HCT116 (cell line): ENCODE data around the gene CENPF.

Experiments
- EGR1 ChIP-seq: IDR thresholded peaks from 2 replicates; pipeline ENCODE4 v1.6.1; 2012; ENCODE audit warnings: low read depth
- EZH2 ChIP-seq: fragments of 200-600 bp; sonication (generic); IDR thresholded peaks from 2 replicates; pipeline ENCODE4 v1.6.1; 2017; ENCODE audit warnings: antibody characterized with exemption, mixed run types
- JUND ChIP-seq: IDR thresholded peaks from 2 replicates; pipeline ENCODE4 v1.6.1; 2012
- POLR2A ChIP-seq: IDR thresholded peaks from 2 replicates; pipeline ENCODE4 v1.7.0; 2011; ENCODE audit warnings: borderline replicate concordance; ENCODE audit not compliant: insufficient read depth, insufficient read length; ENCODE audit errors: extremely low read depth
- SIN3A ChIP-seq: IDR thresholded peaks from 2 replicates; pipeline ENCODE4 v1.6.1; 2012; ENCODE audit warnings: low read depth
- SP1 ChIP-seq: IDR thresholded peaks from 2 replicates; pipeline ENCODE4 v1.6.1; 2012; ENCODE audit warnings: low read depth
- YY1 ChIP-seq: IDR thresholded peaks from 2 replicates; pipeline ENCODE4 v1.6.1; 2011; ENCODE audit warnings: low read length, low read depth, moderate library complexity, mild to moderate bottlenecking; ENCODE audit not compliant: insufficient replicate concordance; ENCODE audit errors: extremely low read depth
- ZFX ChIP-seq: fragments of 450-650 bp; IDR thresholded peaks from 2 replicates; pipeline ENCODE4 v1.6.1; 2017
- ZNF274 ChIP-seq: fragments of 200-500 bp; sonication (Bioruptor generic); IDR thresholded peaks from 2 replicates; pipeline ENCODE4 v1.6.1; 2014; ENCODE audit warnings: mild to moderate bottlenecking, low read depth, low read length, inconsistent platforms
- TF ChIP-seq, protein P1 (sequence below), 3 experiments: fragments of 200-600 bp in 1 of 3; sonication (generic) in 1 of 3; IDR thresholded peaks in 2 of 3; conservative IDR thresholded peaks in 1 of 3; 2 replicates each; pipeline ENCODE4 v1.5.1; 2012 to 2017; ENCODE audit warnings: low read depth in 2 of 3, low read length in 2 of 3, antibody characterized with exemption in 1 of 3, borderline replicate concordance in 1 of 3, control low read depth in 1 of 3, mild to moderate bottlenecking in 1 of 3, mixed read lengths in 1 of 3, mixed run types in 1 of 3, moderate library complexity in 1 of 3; ENCODE audit not compliant: insufficient read depth in 1 of 3
- TF ChIP-seq, protein P2 (sequence below): IDR thresholded peaks from 2 replicates; pipeline ENCODE4 v1.6.1; 2012

DNA sequence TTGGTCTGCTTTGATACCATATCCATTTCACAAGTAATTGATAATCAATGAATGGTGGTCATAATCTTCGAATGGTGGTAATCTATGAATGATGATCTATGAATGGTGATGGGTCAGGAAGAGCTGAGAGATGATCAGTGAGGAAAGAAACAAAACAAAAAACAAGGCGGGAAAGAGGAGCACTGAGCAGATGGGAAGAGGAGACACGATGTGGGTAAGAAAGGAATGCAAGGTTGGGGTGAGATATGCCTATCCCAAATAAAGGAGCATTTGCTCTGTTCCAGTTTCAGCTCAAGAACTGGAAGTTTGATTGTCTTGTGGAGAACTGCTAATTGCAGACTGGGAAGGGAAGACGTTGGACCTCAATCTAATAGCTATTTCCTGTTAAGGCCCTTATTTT, 73.8 kb downstream of the CENPF start:
- no peak for TF ChIP-seq ZFX
- TF ChIP-seq, protein P1, sequence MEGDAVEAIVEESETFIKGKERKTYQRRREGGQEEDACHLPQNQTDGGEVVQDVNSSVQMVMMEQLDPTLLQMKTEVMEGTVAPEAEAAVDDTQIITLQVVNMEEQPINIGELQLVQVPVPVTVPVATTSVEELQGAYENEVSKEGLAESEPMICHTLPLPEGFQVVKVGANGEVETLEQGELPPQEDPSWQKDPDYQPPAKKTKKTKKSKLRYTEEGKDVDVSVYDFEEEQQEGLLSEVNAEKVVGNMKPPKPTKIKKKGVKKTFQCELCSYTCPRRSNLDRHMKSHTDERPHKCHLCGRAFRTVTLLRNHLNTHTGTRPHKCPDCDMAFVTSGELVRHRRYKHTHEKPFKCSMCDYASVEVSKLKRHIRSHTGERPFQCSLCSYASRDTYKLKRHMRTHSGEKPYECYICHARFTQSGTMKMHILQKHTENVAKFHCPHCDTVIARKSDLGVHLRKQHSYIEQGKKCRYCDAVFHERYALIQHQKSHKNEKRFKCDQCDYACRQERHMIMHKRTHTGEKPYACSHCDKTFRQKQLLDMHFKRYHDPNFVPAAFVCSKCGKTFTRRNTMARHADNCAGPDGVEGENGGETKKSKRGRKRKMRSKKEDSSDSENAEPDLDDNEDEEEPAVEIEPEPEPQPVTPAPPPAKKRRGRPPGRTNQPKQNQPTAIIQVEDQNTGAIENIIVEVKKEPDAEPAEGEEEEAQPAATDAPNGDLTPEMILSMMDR (IDR thresholded peaks at IDR 0.05 in 2 of 3, conservative IDR thresholded peaks at IDR 0.05 in 1 of 3; ENCODE audit: borderline replicate concordance in 1 of 3, insufficient read depth in 1 of 3, low read depth in 2 of 3, low read length in 2 of 3) = no peak
- no peak for TF ChIP-seq EZH2
- TF ChIP-seq JUND = no peak
- TF ChIP-seq SP1 = no peak
- TF ChIP-seq, protein P2, sequence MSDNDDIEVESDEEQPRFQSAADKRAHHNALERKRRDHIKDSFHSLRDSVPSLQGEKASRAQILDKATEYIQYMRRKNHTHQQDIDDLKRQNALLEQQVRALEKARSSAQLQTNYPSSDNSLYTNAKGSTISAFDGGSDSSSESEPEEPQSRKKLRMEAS = no peak
- no peak for TF ChIP-seq POLR2A
- no peak for TF ChIP-seq YY1
- no peak for TF ChIP-seq ZNF274
- TF ChIP-seq SIN3A = no peak
- TF ChIP-seq EGR1 = no peak
